ENCODE data around the gene KCNQ2.

KCNQ2 gene

DNA sequence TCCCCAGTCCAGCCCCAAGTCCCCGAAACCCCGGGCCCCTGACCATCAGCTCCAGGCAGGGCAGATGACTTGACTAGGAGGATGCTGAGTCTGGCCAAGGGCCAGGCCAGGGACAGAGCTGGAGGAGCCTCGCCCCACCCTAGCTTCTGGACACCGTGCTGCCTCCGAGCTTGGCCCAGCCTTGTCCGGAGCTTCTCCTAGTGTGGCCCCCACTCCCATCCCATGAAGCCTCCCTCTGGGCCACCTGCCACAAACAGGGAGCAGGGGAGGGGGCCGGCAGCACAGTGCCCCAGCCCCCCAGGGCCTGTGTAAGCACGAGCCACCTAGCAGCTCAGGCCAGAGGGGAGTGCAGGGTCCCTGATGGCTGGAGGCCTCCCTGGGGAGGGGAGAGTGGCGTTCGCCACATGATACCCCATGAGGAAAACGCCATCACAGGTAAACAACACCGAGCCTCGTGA is 21.1 kb upstream of the KCNQ2 start:
- no peak for TF ChIP-seq CTCF (conservative IDR thresholded peaks at IDR 0.05; ENCODE audit: low read length)
- no peak overlapping the region for H3K4me3 ChIP-seq (ENCODE audit: low read length)
- DNase-seq (ENCODE audit: low read depth): no peak

- TF ChIP-seq CTCF (conservative IDR thresholded peaks at IDR 0.05; ENCODE audit: low read length): no peak
- H3K4me3 ChIP-seq (ENCODE audit: low read length): no peak overlapping the region
- no peak for DNase-seq (ENCODE audit: low read depth)
Observed at GRCh38 chr20:63492982-63493381, 20.5 kb upstream of the KCNQ2 start.

DNA sequence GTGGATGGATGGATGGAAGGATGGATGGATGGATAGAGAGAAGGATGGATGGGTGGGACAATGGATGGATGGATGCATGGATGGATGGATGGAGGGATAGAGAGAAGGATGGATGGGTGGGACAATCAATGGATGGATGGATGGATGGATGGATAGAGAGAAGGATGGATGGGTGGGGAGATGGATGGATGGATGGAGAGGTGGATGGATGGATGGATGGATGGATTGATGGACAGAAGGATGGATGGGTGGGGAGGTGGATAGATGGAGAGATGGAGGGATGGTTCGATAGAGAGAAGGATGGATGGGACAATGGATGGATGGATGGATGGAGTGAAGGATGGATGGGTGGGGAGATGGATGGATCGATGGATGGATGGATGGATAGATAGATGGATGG is 20.1 kb upstream of the KCNQ2 start:
- H3K4me3 ChIP-seq (ENCODE audit: low read length): no peak overlapping the region
- no peak for DNase-seq (ENCODE audit: low read depth)
- TF ChIP-seq CTCF (conservative IDR thresholded peaks at IDR 0.05; ENCODE audit: low read length): no peak

DNA sequence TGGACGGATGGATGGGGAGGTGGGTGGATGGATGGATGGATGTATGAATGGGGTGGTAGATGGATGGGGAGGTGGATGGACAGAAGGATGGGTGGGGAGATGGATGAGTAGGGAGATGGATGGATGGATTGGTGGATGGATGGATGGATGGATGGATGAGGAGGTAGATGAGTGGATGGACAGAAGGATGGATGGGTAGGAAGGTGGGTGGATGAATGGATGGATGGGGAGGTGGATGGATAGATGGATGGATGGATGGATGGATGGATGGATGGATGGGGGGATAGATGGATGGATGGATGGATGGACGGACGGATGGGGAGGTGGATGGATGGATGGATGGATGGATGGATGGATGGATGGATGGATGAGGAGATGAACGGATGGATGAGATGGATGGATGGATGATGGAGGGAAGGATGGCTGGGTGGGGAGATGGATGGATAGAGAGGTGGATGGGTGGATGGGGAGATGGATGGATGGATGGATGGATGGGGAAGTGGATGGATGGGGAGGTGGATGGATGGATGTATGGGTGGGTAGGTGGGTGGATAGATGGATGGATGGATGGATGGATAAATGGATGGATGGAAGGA is 19.3 kb upstream of the KCNQ2 start:
- no peak for TF ChIP-seq CTCF (conservative IDR thresholded peaks at IDR 0.05; ENCODE audit: low read length)
- no peak overlapping the region for H3K4me3 ChIP-seq (ENCODE audit: low read length)
- DNase-seq (ENCODE audit: low read depth): no peak

- TF ChIP-seq CTCF (conservative IDR thresholded peaks at IDR 0.05; ENCODE audit: low read length): no peak
- H3K4me3 ChIP-seq (ENCODE audit: low read length): no peak overlapping the region
Observed at GRCh38 chr20:63491078-63491477, 18.6 kb upstream of the KCNQ2 start.

GRCh38 chr20:63490416-63490815 is 18.0 kb upstream of the KCNQ2 start:
- no peak overlapping the region for H3K4me3 ChIP-seq (ENCODE audit: low read length)
- no peak for TF ChIP-seq CTCF (conservative IDR thresholded peaks at IDR 0.05; ENCODE audit: low read length)
- DNase-seq (ENCODE audit: low read depth): no peak

More at GRCh38 chr20:63491078-63491477, 18.6 kb upstream of the KCNQ2 start:
- no peak for DNase-seq (ENCODE audit: low read depth)

All from AG10803 (cell line).